Mucosa of rectum (tissue), 2 donors: ENCODE results near the gene SH3BGRL3.
A peak's percentile ranks its signal among the peaks of the same experiment; 100 is the strongest.

Experiments
- H3K27ac ChIP-seq, 2 donors: one replicate each; pipeline ENCODE4 v1.7.0; 2013; ENCODE audit warnings: inconsistent platforms in 2 of 2, low read depth in 2 of 2, low read length in 2 of 2
- H3K27me3 ChIP-seq, 2 donors: one replicate each; pipeline ENCODE4 v1.7.0; 2013; ENCODE audit warnings: low read length in 2 of 2; ENCODE audit not compliant: control insufficient read depth in 2 of 2, insufficient read depth in 2 of 2
- H3K36me3 ChIP-seq, 2 donors: one replicate each; pipeline ENCODE4 v1.7.0; 2013; ENCODE audit warnings: low read length in 2 of 2; ENCODE audit not compliant: control insufficient read depth in 2 of 2, insufficient read depth in 2 of 2
- H3K4me1 ChIP-seq, 2 donors: one replicate each; pipeline ENCODE4 v1.7.0; 2013; ENCODE audit warnings: low read length in 2 of 2, mild to moderate bottlenecking in 1 of 2; ENCODE audit not compliant: control insufficient read depth in 2 of 2, insufficient read depth in 2 of 2
- H3K4me3 ChIP-seq, 2 donors: one replicate each; pipeline ENCODE4 v1.7.0; 2013; ENCODE audit warnings: low read length in 2 of 2
- H3K9ac ChIP-seq, 2 donors: one replicate each; pipeline ENCODE4 v1.7.0; 2013; ENCODE audit warnings: low read length in 2 of 2, low read depth in 1 of 2, mild to moderate bottlenecking in 1 of 2
- H3K9me3 ChIP-seq, 2 donors: one replicate each; pipeline ENCODE4 v1.7.0; 2013; ENCODE audit warnings: low read length in 2 of 2; ENCODE audit not compliant: control insufficient read depth in 2 of 2
- donor health status: healthy.
- donor health status: Normal muscosa, but diverticular disease.

SH3BGRL3 gene

DNA sequence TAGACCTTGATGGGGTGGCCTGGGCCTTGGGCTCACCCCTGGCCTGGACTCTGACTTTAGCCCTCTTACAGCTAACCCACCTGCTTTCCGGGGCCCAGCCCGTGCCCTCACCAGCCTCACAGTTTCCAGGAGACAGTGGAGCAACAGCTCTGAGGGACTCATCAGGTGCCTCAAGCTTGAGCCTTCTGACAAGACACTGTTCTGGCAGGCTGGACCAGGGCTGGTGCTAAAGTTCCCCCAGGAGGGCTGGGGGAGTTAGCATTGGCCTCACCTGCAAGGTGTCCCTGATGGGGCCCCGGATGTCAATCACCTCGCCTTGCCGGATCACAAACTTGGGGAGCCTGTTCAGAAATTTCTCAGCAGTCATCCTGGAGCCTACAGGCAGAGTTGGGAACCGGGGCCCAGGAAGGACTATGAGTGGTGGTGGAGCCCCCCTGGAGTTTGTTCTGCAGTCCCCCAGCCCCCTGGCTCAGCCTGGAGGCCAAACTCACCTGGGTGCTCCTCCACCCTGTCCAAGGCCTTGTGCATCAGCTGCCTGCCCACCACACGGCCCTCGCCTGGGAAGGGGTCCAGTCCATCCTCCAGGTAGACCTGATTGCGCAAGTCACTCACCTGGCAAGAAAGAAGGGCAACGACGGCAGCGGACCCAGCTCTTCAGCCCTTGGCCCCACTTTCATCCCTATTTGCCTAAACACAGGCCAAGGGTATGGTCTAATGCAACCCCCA lies 4.1 kb downstream of the SH3BGRL3 start:
- Histone ChIP-seq H3K27ac (peak overlapping the region; percentile 1 to 64), H3K27me3 (no peaks in the 10 kb centered on the region), H3K9ac (peak overlapping the region; percentile 21 to 34), H3K4me1 (peaks cover 62 to 65% of the 10 kb centered on the region in 2 donors), H3K36me3 (peaks cover 11 to 12% of the 10 kb centered on the region in 2 donors), H3K9me3 (no peaks in the 10 kb centered on the region), H3K4me3 (no peak overlapping the region)

DNA sequence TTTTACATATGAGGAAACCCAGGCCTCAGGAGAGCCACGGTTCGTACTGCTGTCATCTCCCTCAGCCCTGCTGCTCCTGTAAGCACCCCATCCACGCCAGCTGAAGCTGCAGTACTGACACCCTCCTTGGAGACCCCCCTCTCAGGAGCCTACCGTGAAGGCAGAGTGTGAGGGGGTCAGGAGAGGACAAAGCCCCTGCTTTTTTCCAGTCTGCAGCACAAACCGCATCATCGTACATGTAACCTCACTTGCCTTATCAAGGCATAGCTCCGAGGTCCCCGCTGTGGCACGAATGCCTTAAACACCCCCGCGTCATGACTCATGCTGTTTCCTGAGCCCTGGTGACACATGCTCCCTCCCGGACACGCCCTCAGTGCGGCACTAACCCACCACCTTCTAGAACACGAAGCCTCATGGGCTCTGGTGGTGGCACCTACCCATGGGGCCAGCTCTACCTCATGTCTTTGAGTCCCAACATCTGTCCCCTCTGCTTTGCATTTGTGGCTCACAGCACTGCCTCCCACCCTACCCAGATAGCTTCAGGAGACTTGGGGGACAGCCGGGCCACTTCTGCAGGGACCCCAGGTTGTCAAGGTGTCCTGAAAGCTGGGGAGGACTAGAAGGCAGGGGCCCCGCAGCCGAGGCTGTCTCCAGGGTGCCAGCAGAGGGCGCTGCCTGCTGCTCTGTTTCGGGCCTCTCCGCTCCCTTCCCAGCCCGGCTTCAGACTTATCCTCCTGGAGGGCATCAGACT lies 4.9 kb downstream of the SH3BGRL3 start:
- peak overlapping the region; percentile 58 to 64 for H3K27ac ChIP-seq

GRCh38 chr1:26285366-26286063 lies 5.6 kb downstream of the SH3BGRL3 start:
- Histone ChIP-seq H3K4me3 (no peak overlapping the region), H3K27me3 (no peaks in the 10 kb centered on the region), H3K9ac (peak overlapping the region in 1 of 2 donors; percentile 21), H3K27ac (peak overlapping the region; percentile 8 to 64), H3K9me3 (no peaks in the 10 kb centered on the region), H3K36me3 (peaks cover 11 to 12% of the 10 kb centered on the region in 2 donors), H3K4me1 (peaks cover 70 to 71% of the 10 kb centered on the region in 2 donors)

More for the DNA sequence above, 4.9 kb downstream of the SH3BGRL3 start:
- Histone ChIP-seq H3K4me1 (peaks cover 63 to 66% of the 10 kb centered on the region in 2 donors), H3K9me3 (no peaks in the 10 kb centered on the region), H3K9ac (peak overlapping the region; percentile 21 to 34), H3K27me3 (no peaks in the 10 kb centered on the region), H3K4me3 (no peak overlapping the region), H3K36me3 (peaks cover 11 to 12% of the 10 kb centered on the region in 2 donors)

DNA sequence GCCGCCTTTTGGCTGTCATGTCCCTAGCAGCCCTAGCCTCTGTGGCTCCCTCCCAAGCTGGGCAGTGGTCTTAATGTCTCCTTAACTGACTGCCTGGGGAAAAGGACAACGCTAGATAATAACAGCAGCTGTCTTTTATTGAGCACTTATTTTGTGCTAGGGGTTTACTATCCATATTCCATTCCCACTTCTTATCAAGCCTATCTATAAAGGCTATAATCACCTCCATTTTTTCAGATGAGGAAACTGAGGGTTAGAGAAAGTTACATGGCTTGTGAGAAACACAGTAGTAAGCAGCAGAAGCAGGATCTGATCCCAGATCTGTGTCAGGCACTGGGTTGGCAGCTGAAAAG lies 6.2 kb downstream of the SH3BGRL3 start:
- H3K27me3 ChIP-seq, result no peaks in the 10 kb centered on the region
- no peak overlapping the region for H3K9ac ChIP-seq
- H3K4me1 ChIP-seq, result peaks cover 69 to 71% of the 10 kb centered on the region in 2 donors
- H3K36me3 ChIP-seq, result peaks cover 9 to 10% of the 10 kb centered on the region in 2 donors
- no peaks in the 10 kb centered on the region for H3K9me3 ChIP-seq
- no peak overlapping the region for H3K4me3 ChIP-seq
- H3K27ac ChIP-seq, result peak overlapping the region; percentile 8 to 64

DNA sequence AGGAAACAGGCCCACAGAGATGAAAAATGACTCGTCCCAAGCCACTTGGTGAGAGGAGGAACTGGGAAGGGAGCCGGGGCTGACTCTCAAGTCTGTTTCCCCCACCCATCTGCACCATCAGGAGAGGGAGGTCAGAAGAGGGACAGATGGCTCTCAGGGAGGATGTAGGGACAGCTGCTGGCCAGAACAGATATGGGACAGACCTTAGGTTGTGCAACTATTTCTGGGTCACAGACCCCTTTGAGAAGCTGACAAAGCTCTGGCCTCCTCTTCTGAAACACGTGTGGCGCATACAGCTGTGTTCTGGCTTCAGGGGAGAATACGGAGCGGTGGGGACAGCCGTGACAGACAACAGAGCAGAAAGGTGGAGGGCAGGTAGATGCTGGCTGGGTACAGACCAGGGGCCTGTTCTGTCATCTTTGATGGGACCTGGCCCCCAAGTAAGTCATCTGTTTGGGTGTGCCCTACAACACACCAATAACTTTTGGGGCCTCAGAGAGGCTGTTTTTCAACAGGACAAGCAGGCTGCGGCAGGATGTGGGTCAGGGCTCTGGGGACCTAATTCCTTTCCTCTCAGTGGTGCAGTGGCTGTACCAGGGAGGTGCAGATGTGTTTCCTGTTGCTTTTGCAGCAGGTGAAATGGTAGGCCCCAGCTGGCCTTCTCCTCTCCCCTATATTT lies 7.3 kb downstream of the SH3BGRL3 start:
- Histone ChIP-seq H3K9ac (peak overlapping the region in 1 of 2 donors; percentile 56), H3K27me3 (no peaks in the 10 kb centered on the region), H3K4me3 (no peak overlapping the region), H3K36me3 (peaks cover 0 to 3% of the 10 kb centered on the region in 2 donors), H3K4me1 (peaks cover 60 to 66% of the 10 kb centered on the region in 2 donors), H3K27ac (peak overlapping the region; percentile 63 to 85), H3K9me3 (no peaks in the 10 kb centered on the region)

GRCh38 chr1:26287811-26288210 lies 7.9 kb downstream of the SH3BGRL3 start:
- Histone ChIP-seq H3K4me1 (peaks cover 55 to 64% of the 10 kb centered on the region in 2 donors), H3K9ac (no peak overlapping the region), H3K27ac (peak overlapping the region; percentile 63 to 85)

GRCh38 chr1:26288311-26288941 lies 8.5 kb downstream of the SH3BGRL3 start:
- H3K27me3 ChIP-seq, result no peaks in the 10 kb centered on the region
- H3K9me3 ChIP-seq, result no peaks in the 10 kb centered on the region
- H3K36me3 ChIP-seq, result peaks cover 0 to under 1% of the 10 kb centered on the region in 2 donors
- H3K27ac ChIP-seq, result peak overlapping the region; percentile 63 to 85
- peaks cover 51 to 62% of the 10 kb centered on the region in 2 donors for H3K4me1 ChIP-seq
- H3K4me3 ChIP-seq, result no peak overlapping the region
- no peak overlapping the region for H3K9ac ChIP-seq

More at GRCh38 chr1:26287811-26288210, 7.9 kb downstream of the SH3BGRL3 start:
- no peaks in the 10 kb centered on the region for H3K9me3 ChIP-seq
- H3K4me3 ChIP-seq, result no peak overlapping the region
- no peaks in the 10 kb centered on the region for H3K27me3 ChIP-seq
- peaks cover 0 to 3% of the 10 kb centered on the region in 2 donors for H3K36me3 ChIP-seq

DNA sequence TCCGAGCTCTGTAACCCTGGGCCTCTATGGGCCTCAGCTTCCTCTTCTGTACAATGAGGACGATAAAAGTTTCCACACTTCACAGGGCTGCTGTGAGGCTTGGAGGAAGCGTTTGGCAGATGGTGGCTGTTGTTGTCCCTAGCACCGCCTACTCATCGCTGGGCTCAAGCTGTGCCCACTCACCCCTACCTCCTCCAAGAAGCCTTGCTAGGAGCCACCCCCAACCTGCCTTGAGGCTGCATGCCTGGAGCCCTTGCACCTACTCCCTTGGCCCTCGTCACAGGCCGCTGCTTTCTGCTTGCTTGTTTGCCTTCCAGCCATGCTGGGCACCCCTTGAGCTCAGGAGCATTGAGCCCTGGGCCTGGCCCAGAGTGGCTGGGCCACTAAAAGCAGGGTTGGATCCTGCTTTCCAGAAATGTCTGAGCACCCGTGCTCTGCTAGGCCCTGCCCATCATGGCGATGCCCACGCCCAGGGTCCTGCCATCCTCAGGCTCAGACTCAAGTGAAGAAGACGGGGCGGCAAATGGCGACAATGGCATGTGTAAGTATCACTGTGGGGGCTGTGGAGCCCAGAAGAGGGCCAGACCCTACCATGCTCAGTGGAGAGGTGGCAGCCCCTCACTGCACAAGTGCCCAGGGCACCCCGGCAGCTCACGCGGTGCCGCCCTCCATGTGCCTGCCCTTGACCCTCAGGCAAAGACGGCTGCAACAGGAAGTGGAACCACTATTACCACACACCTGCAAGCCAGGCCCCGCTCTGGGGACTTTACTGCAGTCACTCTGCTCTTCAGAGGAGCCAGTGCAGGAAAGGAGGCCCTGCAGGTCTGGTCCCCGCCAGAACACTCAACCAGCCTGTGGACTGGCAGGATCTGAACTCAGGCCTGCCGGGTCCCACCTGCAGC lies 9.5 kb downstream of the SH3BGRL3 start:
- Histone ChIP-seq H3K9me3 (no peaks in the 10 kb centered on the region), H3K36me3 (no peaks in the 10 kb centered on the region), H3K4me3 (no peak overlapping the region), H3K4me1 (peaks cover 44 to 60% of the 10 kb centered on the region in 2 donors), H3K27ac (peak overlapping the region; percentile 63 to 85), H3K9ac (no peak overlapping the region), H3K27me3 (no peaks in the 10 kb centered on the region)
